ENCODE results near the gene IL15.

GRCh38 chr4:141705048-141705746 lies 68.8 kb downstream of the IL15 start:
- TF ChIP-seq, protein P1, sequence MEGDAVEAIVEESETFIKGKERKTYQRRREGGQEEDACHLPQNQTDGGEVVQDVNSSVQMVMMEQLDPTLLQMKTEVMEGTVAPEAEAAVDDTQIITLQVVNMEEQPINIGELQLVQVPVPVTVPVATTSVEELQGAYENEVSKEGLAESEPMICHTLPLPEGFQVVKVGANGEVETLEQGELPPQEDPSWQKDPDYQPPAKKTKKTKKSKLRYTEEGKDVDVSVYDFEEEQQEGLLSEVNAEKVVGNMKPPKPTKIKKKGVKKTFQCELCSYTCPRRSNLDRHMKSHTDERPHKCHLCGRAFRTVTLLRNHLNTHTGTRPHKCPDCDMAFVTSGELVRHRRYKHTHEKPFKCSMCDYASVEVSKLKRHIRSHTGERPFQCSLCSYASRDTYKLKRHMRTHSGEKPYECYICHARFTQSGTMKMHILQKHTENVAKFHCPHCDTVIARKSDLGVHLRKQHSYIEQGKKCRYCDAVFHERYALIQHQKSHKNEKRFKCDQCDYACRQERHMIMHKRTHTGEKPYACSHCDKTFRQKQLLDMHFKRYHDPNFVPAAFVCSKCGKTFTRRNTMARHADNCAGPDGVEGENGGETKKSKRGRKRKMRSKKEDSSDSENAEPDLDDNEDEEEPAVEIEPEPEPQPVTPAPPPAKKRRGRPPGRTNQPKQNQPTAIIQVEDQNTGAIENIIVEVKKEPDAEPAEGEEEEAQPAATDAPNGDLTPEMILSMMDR (IDR thresholded peaks at IDR 0.05), result no peak
- TF ChIP-seq POLR2A (IDR thresholded peaks at IDR 0.05), result no peak
- TF ChIP-seq EP300 (IDR thresholded peaks at IDR 0.05), result no peak

Measured in suprapubic skin (tissue), 3 donors.